A673 (cell line): Measurements from ENCODE around the gene CDKL5. TPM values are rescaled to one million over a fixed set of nuclear protein-coding genes. Genes with fewer than 3 reads are reported as not detected.

ENCODE experiments used
- BruUV-seq: library from RNA; stranded (reverse); fragments of 400-500 nt; replicated peaks from 2 replicates; lab custom pipeline; 2021; lab: Mats Ljungman, UMichigan
- CTCF ChIA-PET: fragments of 300-600 bp; sonication (Branson Sonifier 250); formaldehyde crosslinking; loops from one replicate; lab custom pipeline; 2022; ENCODE audit warnings: antibody characterized with exemption; lab: Charles Lee
- POLR2A ChIA-PET: fragments of 300-600 bp; sonication (Branson Sonifier 250); formaldehyde crosslinking; loops from one replicate; lab custom pipeline; 2022; ENCODE audit warnings: antibody characterized with exemption; ENCODE audit not compliant: low non-redundant PET; lab: Charles Lee
- DNase-seq: peaks from one replicate; pipeline ENCODE4 v3.0.0-alpha.2; 2015; ENCODE audit warnings: low spot score
- H3K27ac ChIP-seq: fragments of 200-600 bp; sonication (generic); 2 replicates; pipeline ENCODE4 v1.5.1; 2016; ENCODE audit warnings: mixed run types, low read depth, mild to moderate bottlenecking, mixed read lengths, antibody characterized with exemption, low read length; ENCODE audit not compliant: poor library complexity, severe bottlenecking
- H3K27me3 ChIP-seq: fragments of 200-600 bp; sonication (generic); replicated peaks from 2 replicates; pipeline ENCODE4 v1.6.1; 2017; ENCODE audit warnings: mixed run types, low read depth, mild to moderate bottlenecking, mixed read lengths, antibody characterized with exemption, low read length; ENCODE audit not compliant: insufficient read depth, poor library complexity
- H3K36me3 ChIP-seq: fragments of 200-600 bp; sonication (generic); 2 replicates; pipeline ENCODE4 v1.6.1; 2016; ENCODE audit warnings: mixed run types, mild to moderate bottlenecking, mixed read lengths, antibody characterized with exemption, low read length; ENCODE audit not compliant: insufficient read depth, poor library complexity, severe bottlenecking
- H3K4me1 ChIP-seq: fragments of 200-600 bp; sonication (generic); 2 replicates; pipeline ENCODE4 v1.6.1; 2017; ENCODE audit warnings: mixed run types, mild to moderate bottlenecking, mixed read lengths, antibody characterized with exemption, low read length; ENCODE audit not compliant: insufficient read depth, poor library complexity, severe bottlenecking
- H3K4me3 ChIP-seq: fragments of 200-600 bp; sonication (generic); 2 replicates; pipeline ENCODE4 v1.5.1; 2016; ENCODE audit warnings: low read depth, mixed run types, mild to moderate bottlenecking, mixed read lengths, low read length; ENCODE audit not compliant: poor library complexity, severe bottlenecking
- H3K9me3 ChIP-seq: fragments of 200-600 bp; sonication (generic); 2 replicates; pipeline ENCODE4 v1.6.1; 2016; ENCODE audit warnings: mixed run types, low read depth, mild to moderate bottlenecking, mixed read lengths, antibody characterized with exemption, low read length; ENCODE audit not compliant: poor library complexity, severe bottlenecking
- EZH2 ChIP-seq: fragments of 200-600 bp; sonication (generic); IDR thresholded peaks from 2 replicates; pipeline ENCODE4 v1.6.1; 2017; ENCODE audit warnings: borderline replicate concordance, low read depth, mild to moderate bottlenecking, mixed read lengths, antibody characterized with exemption, low read length; ENCODE audit not compliant: poor library complexity, severe bottlenecking
- intact Hi-C: fragments of 100-400 bp; cut with micrococcal nuclease; formaldehyde crosslinking; loops from one replicate; pipeline ENCODE4 v1.10.0; 2022; ENCODE audit not compliant: unreplicated experiment
- total RNA-seq: library from RNA; stranded (reverse); gene quantifications from 2 replicates; pipeline ENCODE4 v1.2.3, GENCODE V29; 2021
- TF ChIP-seq, protein P1 (sequence below): fragments of 300-800, 200-600 bp; sonication (generic); conservative IDR thresholded peaks from 2 replicates; pipeline ENCODE4 v1.5.1; 2017; ENCODE audit warnings: low read depth, mild to moderate bottlenecking, antibody characterized with exemption, low read length, moderate library complexity, mixed read lengths

Gene CDKL5
- total RNA-seq, 1 experiment from 2014 or later = 7.5 TPM

DNA sequence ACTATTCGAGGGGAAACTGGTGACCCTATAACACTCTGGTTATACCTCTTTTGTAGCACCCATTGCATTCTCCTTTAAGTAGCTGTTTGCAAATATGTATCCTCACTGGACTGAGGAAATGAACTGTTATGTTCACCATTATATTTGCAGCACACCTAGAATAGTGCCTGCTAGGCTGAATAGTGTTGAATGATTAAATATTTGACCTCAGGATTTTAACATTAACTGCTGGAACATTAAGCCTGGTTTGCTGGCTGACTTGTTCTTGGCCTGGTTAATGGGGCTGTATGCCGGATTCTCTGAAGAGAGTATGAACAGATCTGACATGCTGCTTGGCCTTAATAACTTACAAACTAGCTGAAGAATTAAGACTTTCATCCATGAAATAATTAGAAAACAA, 166.4 kb downstream of the CDKL5 start:
- Histone ChIP-seq H3K9me3 (no peaks in the 10 kb centered on the region), H3K27me3 (peaks cover 12% of the 10 kb centered on the region), H3K4me3 (no peak overlapping the region), H3K4me1 (no peaks in the 10 kb centered on the region), H3K36me3 (no peaks in the 10 kb centered on the region), H3K27ac (no peak overlapping the region)
- DNase-seq = no peak
- intact Hi-C loops = no loop called here
- no peak for TF ChIP-seq EZH2
- ChIA-PET CTCF (no interaction called here), POLR2A (no interaction called here)
- BruUV-seq = no TSS peak

DNA sequence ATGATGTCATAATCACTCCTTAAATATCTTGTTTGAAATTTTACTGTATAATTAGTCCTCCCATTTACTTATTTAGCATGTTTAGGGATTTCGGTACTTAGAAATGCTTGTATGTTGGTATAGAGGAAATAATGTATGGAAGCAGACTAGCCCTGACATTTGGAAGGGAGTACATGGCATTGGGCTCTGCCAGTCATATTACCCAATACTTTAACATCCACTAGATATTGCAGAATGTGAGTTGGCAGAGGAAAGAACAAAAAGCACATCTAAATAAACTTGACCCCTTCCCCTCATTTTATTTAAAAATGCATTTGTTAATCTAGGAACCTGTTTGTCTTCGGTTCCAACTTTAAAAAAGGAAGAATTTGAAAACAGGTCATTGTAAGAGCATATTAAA, 168.7 kb downstream of the CDKL5 start:
- Histone ChIP-seq H3K36me3 (no peaks in the 10 kb centered on the region), H3K4me3 (no peak overlapping the region), H3K27me3 (peaks cover 12% of the 10 kb centered on the region), H3K4me1 (no peaks in the 10 kb centered on the region), H3K9me3 (no peaks in the 10 kb centered on the region), H3K27ac (no peak overlapping the region)
- no peak for DNase-seq
- ChIA-PET CTCF (no interaction called here), POLR2A (no interaction called here)
- intact Hi-C loops = no loop called here
- no peak for TF ChIP-seq EZH2
- TF ChIP-seq, protein P1, sequence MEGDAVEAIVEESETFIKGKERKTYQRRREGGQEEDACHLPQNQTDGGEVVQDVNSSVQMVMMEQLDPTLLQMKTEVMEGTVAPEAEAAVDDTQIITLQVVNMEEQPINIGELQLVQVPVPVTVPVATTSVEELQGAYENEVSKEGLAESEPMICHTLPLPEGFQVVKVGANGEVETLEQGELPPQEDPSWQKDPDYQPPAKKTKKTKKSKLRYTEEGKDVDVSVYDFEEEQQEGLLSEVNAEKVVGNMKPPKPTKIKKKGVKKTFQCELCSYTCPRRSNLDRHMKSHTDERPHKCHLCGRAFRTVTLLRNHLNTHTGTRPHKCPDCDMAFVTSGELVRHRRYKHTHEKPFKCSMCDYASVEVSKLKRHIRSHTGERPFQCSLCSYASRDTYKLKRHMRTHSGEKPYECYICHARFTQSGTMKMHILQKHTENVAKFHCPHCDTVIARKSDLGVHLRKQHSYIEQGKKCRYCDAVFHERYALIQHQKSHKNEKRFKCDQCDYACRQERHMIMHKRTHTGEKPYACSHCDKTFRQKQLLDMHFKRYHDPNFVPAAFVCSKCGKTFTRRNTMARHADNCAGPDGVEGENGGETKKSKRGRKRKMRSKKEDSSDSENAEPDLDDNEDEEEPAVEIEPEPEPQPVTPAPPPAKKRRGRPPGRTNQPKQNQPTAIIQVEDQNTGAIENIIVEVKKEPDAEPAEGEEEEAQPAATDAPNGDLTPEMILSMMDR = no peak
- no TSS peak for BruUV-seq

DNA sequence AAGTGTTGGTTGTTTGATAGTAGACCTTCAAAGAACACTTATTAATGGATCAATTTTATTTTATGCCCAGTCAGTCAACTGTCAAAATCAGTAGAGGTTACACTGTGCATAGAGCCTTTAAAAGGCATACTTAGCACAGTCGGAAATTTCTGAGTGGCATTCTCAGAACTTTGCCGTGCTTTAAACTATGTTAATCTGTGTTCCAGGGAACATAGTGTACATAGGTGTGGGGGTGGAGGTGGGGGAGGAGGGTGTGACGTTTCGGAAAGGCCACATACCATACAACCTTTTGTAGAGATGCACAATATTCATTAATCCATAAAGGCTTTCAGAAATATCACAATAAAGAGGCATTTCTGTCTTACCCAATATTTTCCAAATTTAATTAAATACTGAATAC, 170.7 kb downstream of the CDKL5 start:
- no peaks in the 10 kb centered on the region for H3K36me3 ChIP-seq
- ChIA-PET CTCF (no interaction called here), POLR2A (no interaction called here)
- no TSS peak for BruUV-seq
- no peaks in the 10 kb centered on the region for H3K4me1 ChIP-seq
- intact Hi-C loops = no loop called here
- TF ChIP-seq EZH2 = no peak
- TF ChIP-seq, protein P1 = no peak
- H3K4me3 ChIP-seq = no peak overlapping the region
- H3K9me3 ChIP-seq = no peaks in the 10 kb centered on the region
- H3K27me3 ChIP-seq = peaks cover 15% of the 10 kb centered on the region
- no peak for DNase-seq
- H3K27ac ChIP-seq = no peak overlapping the region

DNA sequence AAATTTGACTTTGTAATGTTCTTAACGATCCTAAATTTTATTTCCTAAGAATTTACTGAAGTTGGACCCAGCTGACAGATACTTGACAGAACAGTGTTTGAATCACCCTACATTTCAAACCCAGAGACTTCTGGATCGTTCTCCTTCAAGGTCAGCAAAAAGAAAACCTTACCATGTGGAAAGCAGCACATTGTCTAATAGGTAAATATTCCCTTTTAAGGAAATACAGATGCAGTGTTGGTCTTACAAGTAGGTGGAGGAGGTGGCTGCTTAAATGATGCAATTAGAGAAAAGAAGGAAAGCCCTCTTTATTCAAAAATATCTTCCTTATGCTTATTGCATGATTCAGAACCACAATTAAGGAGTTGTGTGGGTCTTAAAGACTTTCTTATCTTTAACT, 173.0 kb downstream of the CDKL5 start:
- Histone ChIP-seq H3K4me1 (no peaks in the 10 kb centered on the region), H3K27ac (no peak overlapping the region), H3K27me3 (peaks cover 18% of the 10 kb centered on the region), H3K4me3 (no peak overlapping the region), H3K36me3 (no peaks in the 10 kb centered on the region), H3K9me3 (no peaks in the 10 kb centered on the region)
- no TSS peak for BruUV-seq
- TF ChIP-seq EZH2 = no peak
- TF ChIP-seq, protein P1 = no peak
- DNase-seq = no peak
- ChIA-PET CTCF (no interaction called here), POLR2A (no interaction called here)
- intact Hi-C loops = no loop called here
